Testis (tissue), 2 donors: Measurements from ENCODE around the gene TXNRD1.

Source experiments
- CTCF ChIP-seq, 3 experiments: fragments of 450-650 bp in 2 of 3; fragments of 200-600 bp in 1 of 3; sonication (generic) in 1 of 3; IDR thresholded peaks; one replicate each; pipeline ENCODE4 v1.5.1; 2016 to 2019; ENCODE audit warnings: antibody characterized with exemption in 3 of 3, mild to moderate bottlenecking in 2 of 3, moderate library complexity in 1 of 3
- POLR2A ChIP-seq: fragments of 450-650 bp; IDR thresholded peaks from one replicate; pipeline ENCODE4 v1.6.1; 2017; ENCODE audit warnings: antibody characterized with exemption, mild to moderate bottlenecking, moderate library complexity

- TF ChIP-seq CTCF (IDR thresholded peaks at IDR 0.05) (no peak), POLR2A (no peak)
Measured at GRCh38 chr12:104385510-104385909, 169.9 kb downstream of the TXNRD1 start.
